ENCODE results near the gene ETV2. TPM values are rescaled to one million over a fixed set of nuclear protein-coding genes. Genes with fewer than 3 reads are reported as not detected.

ETV2 gene
- total RNA-seq, 4 donors from 2014 or later, result 0.23 TPM; not detected in 3

- intact Hi-C loops (cut with DNase I; ENCODE audit: low total_unique reads), result no loop called here
- peaks cover 0 to 78% of the 10 kb centered on the region in 2 donors for H3K36me3 ChIP-seq
- in situ Hi-C loops (cut with MboI; ENCODE audit: low sequenced_read_pairs in 4 of 4), result no loop called here
- H3K27me3 ChIP-seq, result no peaks in the 10 kb centered on the region
- H3K4me1 ChIP-seq, result peaks cover 0 to 12% of the 10 kb centered on the region in 2 donors
- TF ChIP-seq POLR2A (IDR thresholded peaks at IDR 0.05), result no peak
- TF ChIP-seq, protein P1, sequence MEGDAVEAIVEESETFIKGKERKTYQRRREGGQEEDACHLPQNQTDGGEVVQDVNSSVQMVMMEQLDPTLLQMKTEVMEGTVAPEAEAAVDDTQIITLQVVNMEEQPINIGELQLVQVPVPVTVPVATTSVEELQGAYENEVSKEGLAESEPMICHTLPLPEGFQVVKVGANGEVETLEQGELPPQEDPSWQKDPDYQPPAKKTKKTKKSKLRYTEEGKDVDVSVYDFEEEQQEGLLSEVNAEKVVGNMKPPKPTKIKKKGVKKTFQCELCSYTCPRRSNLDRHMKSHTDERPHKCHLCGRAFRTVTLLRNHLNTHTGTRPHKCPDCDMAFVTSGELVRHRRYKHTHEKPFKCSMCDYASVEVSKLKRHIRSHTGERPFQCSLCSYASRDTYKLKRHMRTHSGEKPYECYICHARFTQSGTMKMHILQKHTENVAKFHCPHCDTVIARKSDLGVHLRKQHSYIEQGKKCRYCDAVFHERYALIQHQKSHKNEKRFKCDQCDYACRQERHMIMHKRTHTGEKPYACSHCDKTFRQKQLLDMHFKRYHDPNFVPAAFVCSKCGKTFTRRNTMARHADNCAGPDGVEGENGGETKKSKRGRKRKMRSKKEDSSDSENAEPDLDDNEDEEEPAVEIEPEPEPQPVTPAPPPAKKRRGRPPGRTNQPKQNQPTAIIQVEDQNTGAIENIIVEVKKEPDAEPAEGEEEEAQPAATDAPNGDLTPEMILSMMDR (IDR thresholded peaks at IDR 0.05 in 4 of 5, conservative IDR thresholded peaks at IDR 0.05 in 1 of 5), result no peak
- ATAC-seq, result no peak
- no peaks in the 10 kb centered on the region for H3K9me3 ChIP-seq
- no peak for DNase-seq
- no peak overlapping the region for H3K4me3 ChIP-seq
- no peak overlapping the region for H3K27ac ChIP-seq
These were observed 7.7 kb upstream of the ETV2 start for GRCh38 chr19:35633727-35634440.

DNA sequence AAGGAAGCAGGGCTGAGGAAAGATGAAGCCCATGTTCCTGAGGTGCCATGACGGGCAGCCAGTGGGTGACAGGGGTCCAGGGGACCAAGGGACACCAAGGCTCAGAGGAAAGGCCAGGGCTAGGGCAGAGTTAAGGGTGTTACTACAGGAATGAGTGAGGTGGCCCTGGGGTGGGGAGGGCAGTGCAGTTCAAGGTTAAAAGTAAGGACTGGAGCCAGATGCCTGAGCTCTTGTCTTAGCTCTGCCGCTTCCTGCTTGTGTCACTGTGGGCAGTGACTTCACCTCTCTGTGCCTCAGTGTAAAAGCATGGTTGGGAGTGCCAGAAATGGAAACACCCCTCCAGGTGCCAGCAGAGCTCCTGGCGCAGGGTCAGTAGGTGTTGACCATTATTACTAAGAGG, 4.9 kb upstream of the ETV2 start:
- no peaks in the 10 kb centered on the region for H3K4me1 ChIP-seq
- no peaks in the 10 kb centered on the region for H3K9me3 ChIP-seq
- no peak overlapping the region for H3K4me3 ChIP-seq
- in situ Hi-C loops (cut with MboI; ENCODE audit: low sequenced_read_pairs in 4 of 4) (no loop called here), intact Hi-C loops (cut with DNase I; ENCODE audit: low total_unique reads) (no loop called here)
- H3K27ac ChIP-seq, result no peak overlapping the region
- H3K27me3 ChIP-seq, result no peaks in the 10 kb centered on the region
- DNase-seq, result no peak
- peaks cover 0 to 63% of the 10 kb centered on the region in 2 donors for H3K36me3 ChIP-seq
- no peak for TF ChIP-seq POLR2A (IDR thresholded peaks at IDR 0.05)
- TF ChIP-seq, protein P1 (IDR thresholded peaks at IDR 0.05 in 4 of 5, conservative IDR thresholded peaks at IDR 0.05 in 1 of 5), result no peak
- ATAC-seq, result no peak

DNA sequence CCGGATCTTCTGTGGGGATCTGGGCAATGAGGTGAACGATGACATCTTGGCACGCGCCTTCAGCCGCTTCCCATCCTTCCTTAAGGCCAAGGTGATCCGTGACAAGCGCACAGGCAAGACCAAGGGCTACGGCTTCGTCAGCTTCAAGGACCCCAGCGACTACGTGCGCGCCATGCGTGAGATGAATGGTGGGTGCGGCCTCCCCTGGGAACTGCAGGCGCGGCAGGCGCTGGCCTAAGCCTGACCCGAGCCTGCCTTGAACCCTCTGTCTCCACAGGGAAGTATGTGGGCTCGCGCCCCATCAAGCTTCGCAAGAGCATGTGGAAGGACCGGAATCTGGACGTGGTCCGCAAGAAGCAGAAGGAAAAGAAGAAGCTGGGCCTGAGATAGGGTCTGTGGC, 4.4 kb upstream of the ETV2 start:
- Histone ChIP-seq H3K4me3 (no peak overlapping the region), H3K4me1 (no peaks in the 10 kb centered on the region), H3K27me3 (no peaks in the 10 kb centered on the region), H3K36me3 (peaks cover 0 to 58% of the 10 kb centered on the region in 2 donors), H3K9me3 (no peaks in the 10 kb centered on the region), H3K27ac (no peak overlapping the region)
- no peak for ATAC-seq
- intact Hi-C loops (cut with DNase I; ENCODE audit: low total_unique reads) (no loop called here), in situ Hi-C loops (cut with MboI; ENCODE audit: low sequenced_read_pairs in 4 of 4) (no loop called here)
- no peak for TF ChIP-seq POLR2A (IDR thresholded peaks at IDR 0.05)
- TF ChIP-seq, protein P1 (IDR thresholded peaks at IDR 0.05 in 4 of 5, conservative IDR thresholded peaks at IDR 0.05 in 1 of 5), result no peak
- DNase-seq, result no peak

- DNase-seq, result no peak
- no peaks in the 10 kb centered on the region for H3K27me3 ChIP-seq
- in situ Hi-C loops (cut with MboI; ENCODE audit: low sequenced_read_pairs in 4 of 4), result no loop called here
- intact Hi-C loops (cut with DNase I; ENCODE audit: low total_unique reads), result no loop called here
- peaks cover 0 to 9% of the 10 kb centered on the region in 2 donors for H3K4me1 ChIP-seq
- TF ChIP-seq POLR2A (IDR thresholded peaks at IDR 0.05), result no peak
- TF ChIP-seq, protein P1 (IDR thresholded peaks at IDR 0.05 in 4 of 5, conservative IDR thresholded peaks at IDR 0.05 in 1 of 5), result no peak
- ATAC-seq, result no peak
- H3K4me3 ChIP-seq, result no peak overlapping the region
- no peak overlapping the region for H3K27ac ChIP-seq
- H3K36me3 ChIP-seq, result peaks cover 0 to 37% of the 10 kb centered on the region in 2 donors
- no peaks in the 10 kb centered on the region for H3K9me3 ChIP-seq
These were observed 2.3 kb upstream of the ETV2 start for GRCh38 chr19:35639321-35639639.

DNA sequence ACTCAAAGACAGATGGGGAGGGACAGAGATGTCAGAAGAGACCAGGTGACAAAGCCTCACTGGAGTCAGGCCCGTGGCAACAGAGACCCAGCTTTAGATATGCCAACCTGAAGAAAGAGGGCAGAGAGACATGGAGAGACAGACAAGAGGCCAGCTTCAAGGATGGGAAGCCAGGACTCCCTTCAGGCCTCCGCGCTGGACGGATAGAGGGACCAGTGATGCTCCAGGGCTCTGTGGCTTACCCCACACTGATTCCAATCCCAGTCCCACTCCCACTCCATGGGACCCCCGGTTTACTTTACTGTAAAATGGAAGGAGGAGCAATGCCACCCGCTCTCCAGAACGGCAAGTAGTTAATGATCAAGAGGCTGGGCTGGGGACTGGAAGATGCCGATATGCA, 1.7 kb upstream of the ETV2 start:
- peaks cover 0 to 9% of the 10 kb centered on the region in 2 donors for H3K4me1 ChIP-seq
- in situ Hi-C loops (cut with MboI; ENCODE audit: low sequenced_read_pairs in 4 of 4) (no loop called here), intact Hi-C loops (cut with DNase I; ENCODE audit: low total_unique reads) (no loop called here)
- H3K9me3 ChIP-seq, result no peaks in the 10 kb centered on the region
- peaks cover 0 to 31% of the 10 kb centered on the region in 2 donors for H3K36me3 ChIP-seq
- no peak overlapping the region for H3K27ac ChIP-seq
- no peak for DNase-seq
- TF ChIP-seq, protein P1 (IDR thresholded peaks at IDR 0.05 in 4 of 5, conservative IDR thresholded peaks at IDR 0.05 in 1 of 5), result no peak
- no peak for TF ChIP-seq POLR2A (IDR thresholded peaks at IDR 0.05)
- no peak overlapping the region for H3K4me3 ChIP-seq
- H3K27me3 ChIP-seq, result no peaks in the 10 kb centered on the region
- no peak for ATAC-seq
